NCI-H526 treated with DMSO at 0.1 percent for 48 hours (cell line): ENCODE data around the gene RHBDD1.

Experiments used
- DNase-seq: peaks from one replicate; lab custom pipeline; 2025; lab: John Stamatoyannopoulos, UW

Gene RHBDD1

GRCh38 chr2:226845386-226846116 lies 9.7 kb downstream of the RHBDD1 start:
- DNase-seq: no peak

- DNase-seq: no peak
Observed at GRCh38 chr2:226847090-226847489, 11.2 kb downstream of the RHBDD1 start.

- DNase-seq: no peak
Observed at GRCh38 chr2:226847511-226847910, 11.7 kb downstream of the RHBDD1 start.

- no peak for DNase-seq
Observed at GRCh38 chr2:226849349-226849748, 13.5 kb downstream of the RHBDD1 start.

GRCh38 chr2:226850024-226850423 lies 14.2 kb downstream of the RHBDD1 start:
- no peak for DNase-seq

GRCh38 chr2:226855787-226856186 lies 19.9 kb downstream of the RHBDD1 start:
- no peak for DNase-seq

- DNase-seq: no peak
Observed at GRCh38 chr2:226860087-226860486, 24.2 kb downstream of the RHBDD1 start.

- no peak for DNase-seq
Observed at GRCh38 chr2:226862623-226863022, 26.8 kb downstream of the RHBDD1 start.

GRCh38 chr2:226865273-226865672 lies 29.4 kb downstream of the RHBDD1 start:
- DNase-seq: no peak

- no peak for DNase-seq
Observed at GRCh38 chr2:226865710-226866109, 29.9 kb downstream of the RHBDD1 start.

GRCh38 chr2:226868331-226869162 lies 32.7 kb downstream of the RHBDD1 start:
- no peak for DNase-seq

GRCh38 chr2:226869371-226869770 lies 33.5 kb downstream of the RHBDD1 start:
- no peak for DNase-seq

GRCh38 chr2:226873051-226873620 lies 37.3 kb downstream of the RHBDD1 start:
- DNase-seq: no peak

- no peak for DNase-seq
Observed at GRCh38 chr2:226873826-226874225, 38.0 kb downstream of the RHBDD1 start.

- DNase-seq: no peak
Observed at GRCh38 chr2:226874749-226875148, 38.9 kb downstream of the RHBDD1 start.

GRCh38 chr2:226875438-226876225 lies 39.8 kb downstream of the RHBDD1 start:
- DNase-seq: no peak

GRCh38 chr2:226877491-226877890 lies 41.6 kb downstream of the RHBDD1 start:
- no peak for DNase-seq

- no peak for DNase-seq
Observed at GRCh38 chr2:226881287-226881686, 45.4 kb downstream of the RHBDD1 start.

- DNase-seq: no peak
Observed at GRCh38 chr2:226882606-226883005, 46.8 kb downstream of the RHBDD1 start.

GRCh38 chr2:226883296-226883795 lies 47.5 kb downstream of the RHBDD1 start:
- no peak for DNase-seq

- no peak for DNase-seq
Observed at GRCh38 chr2:226884166-226884565, 48.3 kb downstream of the RHBDD1 start.
